ENCODE data around the gene SERF2. TPM values are rescaled to one million over a fixed set of nuclear protein-coding genes. Genes with fewer than 3 reads are reported as not detected.
A peak's percentile ranks its signal among the peaks of the same experiment; 100 is the strongest.

Gene SERF2
- total and polyA plus RNA-seq, 8 donors: 276 to 3,403 (median 997) TPM

- WGBS, 5 donors: 46 to 66% (median 53%) methylated on average over 4 of the region's 4 CpGs
- Histone ChIP-seq H3K27ac (peak overlapping the region in 1 of 5 donors; percentile 96), H3K27me3 (no peaks in the 10 kb centered on the region), H3K4me1 (peaks cover 4 to 30% (median 27%) of the 10 kb centered on the region in 4 donors), H3K36me3 (peaks cover 29 to 55% (median 52%) of the 10 kb centered on the region in 4 donors), H3K9me3 (no peaks in the 10 kb centered on the region), H3K4me3 (no peak overlapping the region)
- intact Hi-C loops (cut with DNase I; ENCODE audit: low total_unique reads): no loop called here
- TF ChIP-seq EP300 (IDR thresholded peaks at IDR 0.05) (no peak), POLR2AphosphoS5 (IDR thresholded peaks at IDR 0.05) (no peak), POLR2A (IDR thresholded peaks at IDR 0.05) (no peak)
- TF ChIP-seq, protein P1, sequence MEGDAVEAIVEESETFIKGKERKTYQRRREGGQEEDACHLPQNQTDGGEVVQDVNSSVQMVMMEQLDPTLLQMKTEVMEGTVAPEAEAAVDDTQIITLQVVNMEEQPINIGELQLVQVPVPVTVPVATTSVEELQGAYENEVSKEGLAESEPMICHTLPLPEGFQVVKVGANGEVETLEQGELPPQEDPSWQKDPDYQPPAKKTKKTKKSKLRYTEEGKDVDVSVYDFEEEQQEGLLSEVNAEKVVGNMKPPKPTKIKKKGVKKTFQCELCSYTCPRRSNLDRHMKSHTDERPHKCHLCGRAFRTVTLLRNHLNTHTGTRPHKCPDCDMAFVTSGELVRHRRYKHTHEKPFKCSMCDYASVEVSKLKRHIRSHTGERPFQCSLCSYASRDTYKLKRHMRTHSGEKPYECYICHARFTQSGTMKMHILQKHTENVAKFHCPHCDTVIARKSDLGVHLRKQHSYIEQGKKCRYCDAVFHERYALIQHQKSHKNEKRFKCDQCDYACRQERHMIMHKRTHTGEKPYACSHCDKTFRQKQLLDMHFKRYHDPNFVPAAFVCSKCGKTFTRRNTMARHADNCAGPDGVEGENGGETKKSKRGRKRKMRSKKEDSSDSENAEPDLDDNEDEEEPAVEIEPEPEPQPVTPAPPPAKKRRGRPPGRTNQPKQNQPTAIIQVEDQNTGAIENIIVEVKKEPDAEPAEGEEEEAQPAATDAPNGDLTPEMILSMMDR (IDR thresholded peaks at IDR 0.05): no peak
- DNase-seq: no peak
These were observed 18.1 kb upstream of the SERF2 start for GRCh38 chr15:43774062-43774461.

- H3K4me3 ChIP-seq: peak overlapping the region in 3 of 4 donors; percentile 51 to 65 (median 65)
- no peaks in the 10 kb centered on the region for H3K27me3 ChIP-seq
- peak; percentile 67 to 84 for DNase-seq
- no peak for TF ChIP-seq EP300 (IDR thresholded peaks at IDR 0.05)
- TF ChIP-seq, protein P1 (IDR thresholded peaks at IDR 0.05): peak in 3 of 7 experiments; percentile 17 to 41 (median 24)
- no peak for TF ChIP-seq POLR2A (IDR thresholded peaks at IDR 0.05)
- TF ChIP-seq POLR2AphosphoS5 (IDR thresholded peaks at IDR 0.05): peak in 2 of 3 donors; percentile 18 to 73
- H3K9me3 ChIP-seq: no peaks in the 10 kb centered on the region
- 50 to 88% (median 73%) methylated on average over 1 of the region's 1 CpG for WGBS, 5 donors
- H3K4me1 ChIP-seq: peaks cover 4 to 30% (median 27%) of the 10 kb centered on the region in 4 donors
- peak overlapping the region; percentile 88 to 96 (median 92) for H3K27ac ChIP-seq
- intact Hi-C loops (cut with DNase I; ENCODE audit: low total_unique reads): no loop called here
- peaks cover 19 to 41% (median 38%) of the 10 kb centered on the region in 4 donors for H3K36me3 ChIP-seq
These were observed 16.6 kb upstream of the SERF2 start for GRCh38 chr15:43775411-43775965.

- TF ChIP-seq POLR2A (IDR thresholded peaks at IDR 0.05) (no peak), POLR2AphosphoS5 (IDR thresholded peaks at IDR 0.05) (no peak), EP300 (IDR thresholded peaks at IDR 0.05) (no peak)
- TF ChIP-seq, protein P1 (IDR thresholded peaks at IDR 0.05): no peak
- WGBS, 5 donors: 15 to 40% (median 21%) methylated on average over 24 to 35 of the region's 35 CpGs
These were observed 15.9 kb upstream of the SERF2 start for GRCh38 chr15:43776101-43776717.

GRCh38 chr15:43776718-43777266, 15.3 kb upstream of the SERF2 start, which contains the start of gene ELL3:
TSS of gene ELL3 (minus strand) at chr15:43776966. CDS start at chr15:43776901, 65 bp downstream.
- no peak for TF ChIP-seq EP300 (IDR thresholded peaks at IDR 0.05)
- TF ChIP-seq, protein P1 (IDR thresholded peaks at IDR 0.05): no peak
- peak in 1 of 3 donors; percentile 48 for TF ChIP-seq POLR2AphosphoS5 (IDR thresholded peaks at IDR 0.05)
- no peak for TF ChIP-seq POLR2A (IDR thresholded peaks at IDR 0.05)
- intact Hi-C loops (cut with DNase I; ENCODE audit: low total_unique reads): no loop called here
- peak within 1 kb of the TSS; percentile 88 to 96 (median 92) for H3K27ac ChIP-seq

More at GRCh38 chr15:43776101-43776717, 15.9 kb upstream of the SERF2 start:
- peak overlapping the region; percentile 88 to 96 (median 92) for H3K27ac ChIP-seq
- peak; percentile 45 to 73 for DNase-seq
- intact Hi-C loops (cut with DNase I; ENCODE audit: low total_unique reads): no loop called here
- peaks cover 11 to 34% (median 31%) of the 10 kb centered on the region in 4 donors for H3K36me3 ChIP-seq
- H3K4me1 ChIP-seq: peaks cover 4 to 30% (median 27%) of the 10 kb centered on the region in 4 donors
- H3K27me3 ChIP-seq: no peaks in the 10 kb centered on the region
- H3K4me3 ChIP-seq: peak overlapping the region; percentile 51 to 65 (median 64)
- H3K9me3 ChIP-seq: no peaks in the 10 kb centered on the region

More at GRCh38 chr15:43776718-43777266, 15.3 kb upstream of the SERF2 start, which contains the start of gene ELL3:
- H3K9me3 ChIP-seq: no peaks in the 10 kb centered on the region
- no peaks in the 10 kb centered on the region for H3K27me3 ChIP-seq
- WGBS, 5 donors: 0 to 2% (median 1%) methylated on average over 17 to 41 of the region's 41 CpGs
- H3K4me1 ChIP-seq: peaks cover 4 to 30% (median 27%) of the 10 kb centered on the region in 4 donors
- peak within 1 kb of the TSS; percentile 51 to 65 (median 64) for H3K4me3 ChIP-seq
- peaks cover 6 to 28% (median 25%) of the 10 kb centered on the region in 4 donors for H3K36me3 ChIP-seq
- peak; percentile 84 to 94 for DNase-seq
